C4-2B (cell line): ENCODE results near the gene SEC14L3.

Experiments used
- CTCF ChIP-seq: fragments of 450-650 bp; conservative IDR thresholded peaks from 2 replicates; pipeline ENCODE4 v1.5.1; 2017; ENCODE audit warnings: mild to moderate bottlenecking
- ZFX ChIP-seq: fragments of 450-650 bp; IDR thresholded peaks from 2 replicates; pipeline ENCODE4 v1.6.1; 2017

GRCh38 chr22:30474683-30475424 lies 3.0 kb upstream of the SEC14L3 start:
- TF ChIP-seq CTCF (no peak), ZFX (no peak)
